Astrocyte (in vitro differentiated cells and primary cell): ENCODE data around the gene CFAP52. TPM values are rescaled to one million over a fixed set of nuclear protein-coding genes. Genes with fewer than 3 reads are reported as not detected.
A peak's percentile ranks its signal among the peaks of the same experiment; 100 is the strongest.

Experiments used
- DNase-seq: peaks from one replicate; pipeline ENCODE4 v3.0.0-alpha.2; 2010; ENCODE audit warnings: low read depth
- FAIRE-seq: peaks from 2 replicates; lab custom pipeline; 2011; peaks lifted over from hg19 to GRCh38; lab: Jason Lieb, UNC
- H2AFZ ChIP-seq: 2 replicates; pipeline ENCODE4 v1.6.0; 2012; ENCODE audit warnings: low read depth, low read length, inconsistent platforms
- H3K27ac ChIP-seq: 2 replicates; pipeline ENCODE4 v1.5.1; 2011; ENCODE audit warnings: low read depth, low read length, inconsistent platforms
- H3K27me3 ChIP-seq: 2 replicates; pipeline ENCODE4 v1.6.0; 2011; ENCODE audit warnings: low read length, inconsistent platforms; ENCODE audit not compliant: insufficient read depth
- H3K36me3 ChIP-seq: 2 replicates; pipeline ENCODE4 v1.5.1; 2011; ENCODE audit warnings: low read length, inconsistent platforms; ENCODE audit not compliant: insufficient read depth
- H3K4me1 ChIP-seq: 2 replicates; pipeline ENCODE4 v1.5.1; 2011; ENCODE audit warnings: low read length, inconsistent platforms; ENCODE audit not compliant: insufficient read depth
- H3K4me2 ChIP-seq: 2 replicates; pipeline ENCODE4 v1.6.0; 2012; ENCODE audit warnings: low read length, inconsistent platforms
- H3K4me3 ChIP-seq: 2 replicates; pipeline ENCODE4 v1.5.1; 2011; ENCODE audit warnings: low read depth, mild to moderate bottlenecking, low read length, inconsistent platforms; ENCODE audit not compliant: insufficient read depth
- H3K79me2 ChIP-seq: 2 replicates; pipeline ENCODE4 v1.6.0; 2012; ENCODE audit warnings: mild to moderate bottlenecking, low read length, inconsistent platforms; ENCODE audit not compliant: insufficient read depth
- H3K9ac ChIP-seq: 2 replicates; pipeline ENCODE4 v1.6.0; 2012; ENCODE audit warnings: mild to moderate bottlenecking, low read length, inconsistent platforms
- H3K9me3 ChIP-seq: 2 replicates; pipeline ENCODE4 v1.5.1; 2012; ENCODE audit warnings: low read depth, mild to moderate bottlenecking, low read length, inconsistent platforms; ENCODE audit not compliant: insufficient read depth
- H4K20me1 ChIP-seq: 2 replicates; pipeline ENCODE4 v1.6.0; 2012; ENCODE audit warnings: low read length, inconsistent platforms; ENCODE audit not compliant: insufficient read depth
- H3K27ac Mint-ChIP-seq: one replicate; pipeline ENCODE4 v1.8.0; 2021; ENCODE audit warnings: mild to moderate bottlenecking, mixed read lengths; ENCODE audit not compliant: unreplicated experiment
- H3K27me3 Mint-ChIP-seq: one replicate; pipeline ENCODE4 v1.8.0; 2021; ENCODE audit warnings: low read depth, mixed read lengths; ENCODE audit not compliant: unreplicated experiment
- H3K36me3 Mint-ChIP-seq: one replicate; pipeline ENCODE4 v1.8.0; 2021; ENCODE audit warnings: low read depth, mixed read lengths; ENCODE audit not compliant: unreplicated experiment
- H3K4me1 Mint-ChIP-seq: one replicate; pipeline ENCODE4 v1.8.0; 2021; ENCODE audit warnings: low read depth, mixed read lengths; ENCODE audit not compliant: unreplicated experiment
- H3K4me3 Mint-ChIP-seq: one replicate; pipeline ENCODE4 v1.8.0; 2021; ENCODE audit warnings: mild to moderate bottlenecking, moderate library complexity, mixed read lengths; ENCODE audit not compliant: unreplicated experiment
- H3K9me3 Mint-ChIP-seq: one replicate; pipeline ENCODE4 v1.8.0; 2021; ENCODE audit warnings: mild to moderate bottlenecking, mixed read lengths; ENCODE audit not compliant: unreplicated experiment
- CTCF ChIP-seq: IDR thresholded peaks from 2 replicates; pipeline ENCODE4 v1.5.1; 2011; ENCODE audit warnings: low read depth, mild to moderate bottlenecking, inconsistent platforms, low read length, moderate library complexity; ENCODE audit not compliant: insufficient read depth
- EZH2 ChIP-seq: IDR thresholded peaks from 2 replicates; pipeline ENCODE4 v1.6.1; 2012; ENCODE audit warnings: mild to moderate bottlenecking, low read length, inconsistent platforms; ENCODE audit not compliant: insufficient read depth
- total RNA-seq: library from RNA; stranded (reverse); gene quantifications from 2 replicates; pipeline ENCODE4 v1.2.1, GENCODE V29; 2021

The CFAP52 gene
- total RNA-seq, 1 donor from 2014 or later = not detected

DNA sequence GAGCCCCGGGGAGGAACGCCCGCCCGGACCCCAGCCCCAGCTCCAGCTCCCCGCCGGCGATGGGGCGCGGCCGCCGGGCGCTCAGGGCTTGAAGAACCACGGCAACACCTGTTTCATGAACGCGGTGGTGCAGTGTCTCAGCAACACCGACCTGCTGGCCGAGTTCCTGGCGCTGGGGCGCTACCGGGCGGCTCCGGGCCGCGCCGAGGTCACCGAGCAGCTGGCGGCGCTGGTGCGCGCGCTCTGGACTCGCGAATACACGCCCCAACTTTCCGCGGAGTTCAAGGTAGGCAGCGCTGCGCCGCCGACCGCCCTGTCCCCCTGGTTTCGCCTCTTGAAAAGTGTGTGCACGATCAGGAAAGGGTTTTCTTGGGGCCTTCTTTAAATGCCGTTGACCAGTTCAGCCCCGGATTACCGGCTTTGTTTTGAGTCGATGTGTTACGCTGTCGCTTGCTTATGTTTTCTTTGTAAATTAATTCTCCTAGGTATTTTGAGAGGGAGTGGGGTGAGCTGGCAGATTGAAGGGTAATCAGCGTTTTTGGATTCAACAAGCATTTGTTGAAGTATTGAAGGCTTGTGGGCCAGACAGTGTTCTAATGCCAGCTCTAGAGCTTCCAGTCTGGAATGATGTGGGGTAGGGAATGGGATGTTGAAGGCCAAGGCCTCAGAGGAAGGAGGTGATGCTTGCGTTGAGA lies 69.6 kb downstream of the CFAP52 start:
- H3K36me3 Mint-ChIP-seq = no peaks in the 10 kb centered on the region
- peak overlapping the region; percentile 2 for H3K27ac ChIP-seq
- H3K4me1 Mint-ChIP-seq = peaks cover 26% of the 10 kb centered on the region
- H3K27ac Mint-ChIP-seq = peak overlapping the region; percentile 55
- H3K36me3 ChIP-seq = no peaks in the 10 kb centered on the region
- peak overlapping the region; percentile 95 for H3K4me2 ChIP-seq
- peak overlapping the region; percentile 88 for H2AFZ ChIP-seq
- H3K4me3 Mint-ChIP-seq = peak overlapping the region; percentile 96
- no peaks in the 10 kb centered on the region for H3K27me3 Mint-ChIP-seq
- H3K9me3 Mint-ChIP-seq = no peaks in the 10 kb centered on the region
- peak overlapping the region; percentile 66 for H3K9ac ChIP-seq
- H3K27me3 ChIP-seq = no peaks in the 10 kb centered on the region
- peaks cover 27% of the 10 kb centered on the region for H3K4me1 ChIP-seq
- FAIRE-seq (no peak), DNase-seq (peak; percentile 32)
- peak; percentile 29 for TF ChIP-seq EZH2
- no peak for TF ChIP-seq CTCF
- H3K4me3 ChIP-seq = peak overlapping the region; percentile 63
- no peaks in the 10 kb centered on the region for H3K79me2 ChIP-seq
- H3K9me3 ChIP-seq = no peaks in the 10 kb centered on the region
- H4K20me1 ChIP-seq = no peaks in the 10 kb centered on the region

DNA sequence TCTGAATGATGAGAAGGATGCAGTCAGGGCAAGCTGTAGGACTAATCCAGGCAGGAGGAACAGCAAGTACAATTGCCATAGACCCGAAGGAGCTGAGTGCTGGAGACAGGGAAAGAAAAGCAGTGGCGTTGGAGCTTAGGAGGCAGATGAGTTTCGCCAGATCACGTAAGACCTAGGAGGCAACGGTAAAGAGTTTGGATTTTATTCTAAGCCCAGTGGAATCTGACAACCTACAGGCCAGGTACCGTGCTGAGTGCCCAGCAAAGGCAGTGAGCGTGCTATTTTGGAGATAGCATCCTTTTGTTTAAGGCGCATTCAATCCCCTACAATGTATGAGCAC lies 70.1 kb downstream of the CFAP52 start:
- no peaks in the 10 kb centered on the region for H3K27me3 ChIP-seq
- H2AFZ ChIP-seq = peak overlapping the region; percentile 45
- H4K20me1 ChIP-seq = no peaks in the 10 kb centered on the region
- H3K36me3 ChIP-seq = no peaks in the 10 kb centered on the region
- Mint-ChIP-seq H3K9me3 (no peaks in the 10 kb centered on the region), H3K27me3 (no peaks in the 10 kb centered on the region), H3K4me3 (peak overlapping the region; percentile 96), H3K27ac (peak overlapping the region; percentile 55), H3K4me1 (peaks cover 26% of the 10 kb centered on the region), H3K36me3 (no peaks in the 10 kb centered on the region)
- H3K9ac ChIP-seq = peak overlapping the region; percentile 66
- TF ChIP-seq CTCF (no peak), EZH2 (no peak)
- H3K27ac ChIP-seq = no peak overlapping the region
- H3K9me3 ChIP-seq = no peaks in the 10 kb centered on the region
- peak overlapping the region; percentile 95 for H3K4me2 ChIP-seq
- peaks cover 27% of the 10 kb centered on the region for H3K4me1 ChIP-seq
- H3K79me2 ChIP-seq = no peaks in the 10 kb centered on the region
- FAIRE-seq (no peak), DNase-seq (no peak)
- peak overlapping the region; percentile 63 for H3K4me3 ChIP-seq

DNA sequence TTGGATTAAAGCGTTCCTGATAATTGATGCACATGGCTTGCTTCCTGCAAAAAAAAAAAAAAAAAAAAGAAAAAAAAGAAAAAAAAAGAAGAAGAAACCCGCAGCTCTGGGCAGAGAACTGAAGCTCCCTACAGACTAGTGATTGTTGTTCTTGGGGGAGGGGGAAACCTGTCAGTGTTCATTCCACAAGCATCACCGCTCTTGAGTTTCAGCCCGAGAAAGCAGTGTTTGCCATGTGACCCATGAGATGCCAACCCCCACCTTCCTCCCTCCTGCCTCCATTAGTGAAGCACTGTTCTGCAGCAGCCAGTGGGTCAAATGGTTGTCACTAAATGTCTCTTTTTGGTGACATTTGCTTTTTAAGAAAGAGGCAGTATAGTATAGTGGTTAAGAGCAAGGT lies 70.6 kb downstream of the CFAP52 start:
- no peaks in the 10 kb centered on the region for H4K20me1 ChIP-seq
- no peak for DNase-seq
- H3K9ac ChIP-seq = no peak overlapping the region
- TF ChIP-seq EZH2 = no peak
- no peak for TF ChIP-seq CTCF
- peak overlapping the region; percentile 95 for H3K4me2 ChIP-seq
- FAIRE-seq = no peak
- H3K9me3 Mint-ChIP-seq = no peaks in the 10 kb centered on the region
- H3K4me1 ChIP-seq = peaks cover 27% of the 10 kb centered on the region
- H2AFZ ChIP-seq = no peak overlapping the region
- H3K79me2 ChIP-seq = no peaks in the 10 kb centered on the region
- H3K27ac Mint-ChIP-seq = peak overlapping the region; percentile 82
- H3K36me3 ChIP-seq = no peaks in the 10 kb centered on the region
- no peak overlapping the region for H3K27ac ChIP-seq
- H3K36me3 Mint-ChIP-seq = no peaks in the 10 kb centered on the region
- H3K4me3 ChIP-seq = no peak overlapping the region
- peaks cover 26% of the 10 kb centered on the region for H3K4me1 Mint-ChIP-seq
- no peaks in the 10 kb centered on the region for H3K9me3 ChIP-seq
- H3K4me3 Mint-ChIP-seq = peak overlapping the region; percentile 96
- H3K27me3 ChIP-seq = no peaks in the 10 kb centered on the region
- H3K27me3 Mint-ChIP-seq = no peaks in the 10 kb centered on the region
